ENCODE data around the gene PRM1.

The PRM1 gene

DNA sequence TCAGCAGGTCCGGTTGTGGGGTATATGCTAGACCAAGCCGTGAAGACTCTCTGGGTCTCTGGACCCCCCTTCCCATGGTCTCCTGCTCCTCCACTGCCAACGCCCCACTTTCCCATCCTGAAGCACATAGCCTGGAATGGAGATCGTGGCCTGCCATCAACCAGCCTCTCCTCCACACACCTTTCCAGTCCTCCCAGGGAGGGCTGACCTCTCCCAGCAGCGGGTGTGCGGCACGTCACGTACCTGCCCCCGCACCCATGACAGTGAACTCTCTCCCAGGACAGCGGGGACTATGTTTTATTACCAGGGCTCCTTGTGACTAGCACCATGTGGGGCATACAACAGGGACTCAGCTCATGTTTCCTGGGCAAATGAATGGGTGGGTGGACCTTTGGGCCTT lies 9.5 kb downstream of the PRM1 start:
- DNase-seq, result no peak

DNA sequence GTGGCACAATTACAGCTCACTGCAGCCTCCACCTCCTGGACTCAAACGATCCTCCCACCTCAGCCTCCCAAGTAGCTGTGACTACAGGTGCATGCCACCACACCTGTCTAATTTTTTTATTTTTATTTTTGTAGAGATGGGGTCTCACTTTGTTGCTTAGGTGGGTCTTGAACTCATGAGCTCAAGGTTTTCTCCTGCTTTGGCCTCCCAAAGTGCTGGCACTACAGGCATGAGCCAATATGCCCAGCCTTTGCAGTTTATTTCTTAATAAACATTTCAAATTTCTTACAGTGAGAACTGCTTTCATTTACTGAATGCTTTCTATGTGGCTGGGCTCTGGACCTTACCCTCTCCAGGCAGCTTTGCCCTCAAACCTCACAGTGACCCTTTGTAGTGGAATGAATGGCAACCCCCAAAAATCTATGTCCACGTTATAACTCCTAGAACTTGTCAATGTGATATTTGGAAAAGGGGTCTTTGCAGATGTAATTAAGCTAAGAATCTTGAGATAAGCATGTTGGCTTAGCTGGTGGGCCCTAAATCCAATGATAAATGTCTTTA lies 10.4 kb downstream of the PRM1 start:
- no peak for DNase-seq

DNA sequence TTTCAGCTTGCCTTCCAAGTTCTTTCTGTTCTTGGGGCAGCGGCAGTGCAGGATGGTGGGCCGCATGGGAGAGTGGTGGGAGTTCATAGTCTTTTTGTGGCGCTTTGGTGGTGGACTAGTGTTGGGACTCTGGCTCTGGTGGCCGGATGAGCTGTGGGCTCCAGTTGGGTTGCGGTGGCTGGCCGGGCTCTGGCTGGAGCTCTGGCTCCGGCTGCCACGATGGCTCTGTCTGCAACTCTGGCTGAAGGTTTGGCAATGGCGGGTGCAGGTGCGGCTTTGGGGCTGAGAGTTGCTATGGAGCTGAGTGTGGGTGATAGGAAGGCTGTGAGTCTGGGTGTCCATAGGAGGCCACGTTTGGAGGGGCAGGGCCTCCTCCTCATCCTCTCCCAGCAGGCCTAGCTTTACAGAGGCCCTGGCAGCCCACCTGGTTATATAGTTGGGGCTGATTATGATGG lies 12.2 kb downstream of the PRM1 start, which contains the start of gene TNP2:
TSS of gene TNP2 (minus strand) at position 405 of the 455 bp plus-strand sequence. CDS start at position 342, 63 bp downstream.
- no peak for DNase-seq

DNA sequence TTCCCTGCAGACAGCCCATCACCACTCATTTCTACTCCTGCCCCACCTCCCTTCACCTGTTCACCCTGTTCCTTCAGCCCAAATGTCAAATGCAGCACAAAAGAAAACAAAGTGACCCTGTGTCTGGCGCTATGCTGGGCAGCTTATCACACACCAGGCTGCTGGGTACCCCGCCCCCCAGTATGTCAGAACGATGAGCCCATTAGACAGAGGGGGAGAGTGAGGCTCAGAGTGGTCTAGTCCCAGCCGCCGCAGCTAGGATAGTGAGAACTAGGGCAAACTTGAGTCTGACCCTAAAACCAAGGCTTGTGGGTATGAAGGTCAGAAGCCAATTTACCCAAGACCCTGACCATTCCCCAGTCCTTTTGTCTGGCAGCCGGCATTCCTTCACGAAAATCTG lies 16.0 kb downstream of the PRM1 start:
- no peak for DNase-seq

DNA sequence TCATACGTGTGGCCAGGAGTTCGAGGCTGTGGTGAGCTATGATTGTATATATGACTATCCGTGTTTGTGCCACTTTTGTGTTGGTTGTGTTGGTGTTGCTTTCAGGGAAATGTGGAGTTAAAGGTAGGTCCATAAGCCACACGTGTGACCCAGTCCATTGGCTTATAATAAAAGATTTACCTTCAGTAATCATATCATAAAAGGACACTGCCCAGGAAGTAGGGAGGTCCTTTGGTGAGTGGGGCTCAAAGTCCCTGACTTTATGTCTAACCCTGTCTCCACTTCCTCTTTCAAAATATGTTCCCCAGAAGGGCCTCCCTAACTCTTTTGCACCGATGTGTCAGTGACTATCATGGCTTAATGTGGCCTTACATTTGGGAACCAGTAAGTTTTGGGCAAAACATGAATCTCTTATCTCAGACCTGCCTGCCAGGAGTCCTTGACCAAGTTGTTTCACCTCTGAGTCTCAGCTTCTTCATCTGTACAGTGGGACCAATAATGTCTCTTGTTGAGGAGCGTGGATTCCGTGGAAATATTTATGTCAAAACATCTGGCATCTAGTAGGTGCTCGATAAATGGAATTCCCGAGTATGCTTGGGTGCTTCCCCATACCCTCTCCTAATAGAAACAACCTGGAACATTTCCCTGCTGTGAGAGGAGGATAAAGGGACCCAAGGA lies 16.8 kb downstream of the PRM1 start:
- no peak for DNase-seq

DNA sequence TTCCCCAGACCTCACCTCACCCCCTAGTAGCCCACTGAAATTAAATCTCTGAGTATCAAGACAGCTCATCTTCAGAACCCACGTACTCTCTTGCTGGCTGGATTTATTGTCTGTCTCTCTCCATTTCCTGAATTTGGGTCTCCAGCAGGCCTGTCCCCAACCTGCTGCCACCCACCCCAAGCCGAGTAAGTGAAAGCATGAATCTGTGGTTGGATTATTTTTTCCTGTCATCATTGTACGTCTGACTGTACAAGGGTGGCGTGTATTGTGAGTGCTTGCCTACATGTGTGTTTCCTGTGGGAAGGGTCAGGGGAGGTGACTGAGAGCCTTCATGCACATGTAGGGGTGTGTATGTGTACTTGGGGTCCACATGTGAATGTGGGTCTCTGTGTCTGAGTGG lies 17.4 kb downstream of the PRM1 start:
- peak in 3 of 5 experiments; percentile 41 to 91 (median 43) for DNase-seq

DNA sequence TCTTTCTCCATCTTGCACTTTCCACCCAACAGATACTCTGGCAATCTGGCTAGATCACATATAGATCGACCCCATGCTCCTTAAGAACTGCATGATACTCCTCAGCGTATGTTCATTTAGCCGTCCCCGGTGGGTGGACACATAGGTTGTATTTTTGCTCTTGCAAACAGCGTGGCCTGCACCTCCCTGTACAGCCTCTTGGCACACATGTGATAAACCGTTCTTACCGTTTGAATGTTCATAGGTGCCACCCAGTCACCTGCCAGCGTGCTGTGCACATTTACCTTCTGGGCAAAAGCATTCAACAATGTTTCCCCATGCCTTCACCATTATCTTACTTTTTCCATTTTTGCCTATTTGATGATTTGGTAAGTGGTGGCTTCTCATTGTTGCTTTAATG lies 18.2 kb downstream of the PRM1 start:
- no peak for DNase-seq

DNA sequence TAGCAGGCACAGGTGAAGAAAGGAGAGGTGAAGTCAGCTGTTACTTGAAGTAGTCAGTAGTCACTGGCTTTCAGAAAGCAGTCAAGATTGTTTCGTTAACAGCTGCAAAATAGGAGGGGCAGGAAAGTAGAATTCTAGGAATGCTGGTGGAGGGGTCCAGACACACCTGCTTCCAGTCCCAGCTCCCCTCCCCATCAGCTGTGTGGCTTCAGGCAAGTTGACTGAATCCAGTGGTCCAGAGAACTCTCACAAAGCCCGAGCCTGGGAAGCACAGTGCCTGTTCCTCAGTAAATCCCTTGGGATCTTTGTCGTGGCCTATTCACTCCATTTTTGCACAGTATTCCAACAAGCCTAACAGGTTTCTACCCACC lies 20.5 kb downstream of the PRM1 start:
- no peak for DNase-seq

DNA sequence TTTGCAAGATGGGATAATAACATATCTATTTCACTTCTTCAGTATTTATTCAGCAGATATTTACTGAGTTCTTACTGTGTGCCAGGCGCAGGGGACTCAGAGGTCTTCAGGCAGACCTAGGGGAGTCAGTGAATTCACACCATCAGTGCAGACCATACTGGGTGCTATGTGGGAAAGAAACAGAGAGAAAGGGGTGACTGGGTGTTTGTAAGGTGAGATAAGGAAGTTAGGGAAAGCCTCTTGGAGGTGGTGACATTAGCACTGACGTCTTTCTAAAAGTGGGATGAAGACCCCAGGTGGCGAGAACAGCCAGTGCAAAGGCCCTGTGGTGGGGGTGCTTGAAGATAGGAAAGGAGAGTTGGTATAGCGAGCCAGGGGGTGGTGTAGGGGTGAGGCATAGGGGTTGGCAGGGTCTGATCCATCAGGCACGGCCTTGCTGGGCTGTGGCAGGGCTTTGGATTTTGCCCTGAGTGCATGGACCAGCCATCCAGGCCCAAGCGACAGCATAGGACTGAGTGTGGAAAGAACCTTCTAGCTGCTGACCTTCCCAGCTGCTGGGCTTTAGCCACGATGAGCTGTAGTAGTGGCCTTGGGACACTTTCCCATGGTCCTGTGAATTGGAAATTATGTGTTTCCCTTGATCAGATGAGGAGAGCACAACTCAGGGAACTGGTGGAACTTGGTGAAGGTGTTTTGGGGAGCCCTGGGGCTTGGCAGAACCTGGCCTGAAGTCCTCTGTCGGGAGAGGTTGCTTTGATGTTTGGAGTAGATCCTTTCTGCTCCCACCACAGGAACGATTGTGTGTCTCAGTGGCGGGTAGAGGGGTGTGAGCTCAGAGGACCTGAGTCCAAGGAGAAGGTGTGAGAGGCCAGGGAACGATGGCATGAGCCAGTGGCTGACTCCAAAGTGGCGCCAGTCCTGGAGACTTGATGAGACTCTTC lies 21.2 kb downstream of the PRM1 start:
- no peak for DNase-seq

DNA sequence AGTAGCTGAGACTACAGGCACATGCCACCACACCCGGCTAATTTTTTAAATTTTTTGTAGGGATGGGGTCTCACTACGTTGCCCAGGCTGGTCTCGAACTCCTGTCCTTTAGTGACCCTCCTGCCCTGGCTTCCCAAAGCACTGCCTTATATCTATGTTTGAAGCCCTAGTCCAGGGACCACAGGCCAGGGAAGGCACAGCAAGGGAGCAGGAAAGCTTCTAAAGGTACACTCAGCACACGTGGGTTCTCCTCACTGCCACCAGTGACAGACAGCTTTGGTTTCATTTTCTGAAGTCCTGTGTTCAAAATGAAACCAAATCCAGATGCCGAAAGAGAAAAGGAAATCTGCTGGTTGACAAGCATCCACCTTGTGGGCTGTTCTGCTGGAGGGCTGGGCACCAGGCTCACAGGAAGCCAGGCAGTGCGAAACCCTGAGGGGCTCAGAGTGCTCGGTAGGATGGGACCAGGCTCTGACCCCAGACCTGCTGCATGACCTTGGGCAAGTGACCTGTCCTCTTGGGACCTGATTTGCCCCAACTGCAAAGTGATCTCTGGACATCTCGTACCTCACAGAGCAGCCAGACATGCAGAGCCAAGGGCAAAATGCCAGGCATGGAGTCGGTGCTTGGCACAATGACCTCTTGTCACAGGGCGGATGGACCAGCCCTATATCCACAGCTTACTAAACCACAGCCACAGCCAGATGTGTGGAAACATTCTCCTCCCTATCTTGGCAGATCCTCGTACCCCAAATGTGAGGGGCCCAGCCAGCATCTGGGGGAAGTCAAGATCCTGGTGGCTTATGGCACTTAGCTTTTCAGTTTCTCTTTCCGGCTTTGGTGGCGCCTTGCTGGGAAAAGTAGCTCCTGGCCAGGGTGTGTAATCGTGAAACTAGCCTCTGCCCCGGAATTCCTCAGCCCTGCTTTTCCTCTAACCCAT lies 22.3 kb downstream of the PRM1 start:
- DNase-seq, result peak in 2 of 5 experiments; percentile 42 to 88

DNA sequence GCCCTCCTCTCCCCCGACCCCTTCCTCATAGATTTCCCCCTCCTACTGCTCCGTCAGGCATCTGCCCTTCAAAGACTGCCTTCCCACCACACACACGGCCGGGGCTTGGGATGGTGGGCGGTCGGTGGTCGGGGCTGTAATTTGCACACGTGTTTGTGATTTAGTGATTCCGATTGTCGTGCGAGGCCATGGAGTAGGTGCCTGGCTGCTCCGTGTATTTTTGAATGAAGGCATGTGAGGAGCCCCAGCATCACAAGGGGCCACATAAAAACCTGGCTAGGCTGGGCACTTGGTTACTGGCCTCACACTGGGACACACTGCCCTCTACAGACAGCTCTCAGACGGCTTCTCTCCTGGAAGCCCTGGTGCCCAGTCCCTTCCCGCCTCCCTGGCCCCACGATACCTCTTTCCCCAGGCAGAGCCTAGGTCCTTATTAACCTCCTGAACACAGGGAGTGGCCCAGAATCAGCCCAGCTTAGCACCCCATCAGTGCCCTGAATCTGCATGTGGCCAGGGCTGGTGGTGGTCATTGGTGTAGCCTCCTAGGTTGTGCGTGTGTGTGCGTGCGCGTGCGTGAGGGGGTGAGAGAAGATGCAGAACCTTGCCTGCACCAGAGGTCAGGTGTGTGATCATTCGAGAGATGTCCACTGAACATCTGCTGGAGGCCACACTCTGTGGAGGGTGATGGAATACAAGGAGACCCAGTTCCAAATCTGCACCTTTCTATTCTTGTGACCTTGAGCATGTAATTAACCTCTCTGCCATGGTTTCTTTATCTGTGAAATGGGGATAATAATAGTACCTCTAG lies 23.8 kb downstream of the PRM1 start:
- DNase-seq, result peak in 3 of 5 experiments; percentile 40 to 82 (median 40)

DNA sequence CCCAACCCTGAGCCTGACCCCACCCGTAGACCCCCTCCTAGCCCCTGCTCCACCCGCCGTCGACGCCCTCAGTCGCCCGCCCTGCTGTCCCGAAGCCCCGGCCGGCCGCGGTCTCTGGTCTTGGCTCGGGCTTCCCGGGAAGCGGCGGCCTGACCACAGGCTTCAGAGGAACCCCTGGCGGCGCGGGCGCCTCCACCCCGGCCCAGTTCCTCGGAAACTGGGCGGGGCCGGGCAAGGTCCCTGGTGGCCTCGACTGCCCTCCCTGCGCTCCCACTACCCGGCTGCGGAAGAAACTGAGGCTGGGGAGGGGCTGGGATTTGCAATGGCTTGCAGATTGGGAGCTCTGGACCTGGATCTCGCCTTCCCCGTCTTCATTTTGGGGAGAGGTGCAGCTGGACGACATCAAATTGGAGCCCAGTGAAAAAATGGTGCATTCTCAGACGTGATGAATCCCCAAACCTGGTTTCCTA lies 24.4 kb downstream of the PRM1 start:
- DNase-seq, result peak in 1 of 5 experiments; percentile 75

DNA sequence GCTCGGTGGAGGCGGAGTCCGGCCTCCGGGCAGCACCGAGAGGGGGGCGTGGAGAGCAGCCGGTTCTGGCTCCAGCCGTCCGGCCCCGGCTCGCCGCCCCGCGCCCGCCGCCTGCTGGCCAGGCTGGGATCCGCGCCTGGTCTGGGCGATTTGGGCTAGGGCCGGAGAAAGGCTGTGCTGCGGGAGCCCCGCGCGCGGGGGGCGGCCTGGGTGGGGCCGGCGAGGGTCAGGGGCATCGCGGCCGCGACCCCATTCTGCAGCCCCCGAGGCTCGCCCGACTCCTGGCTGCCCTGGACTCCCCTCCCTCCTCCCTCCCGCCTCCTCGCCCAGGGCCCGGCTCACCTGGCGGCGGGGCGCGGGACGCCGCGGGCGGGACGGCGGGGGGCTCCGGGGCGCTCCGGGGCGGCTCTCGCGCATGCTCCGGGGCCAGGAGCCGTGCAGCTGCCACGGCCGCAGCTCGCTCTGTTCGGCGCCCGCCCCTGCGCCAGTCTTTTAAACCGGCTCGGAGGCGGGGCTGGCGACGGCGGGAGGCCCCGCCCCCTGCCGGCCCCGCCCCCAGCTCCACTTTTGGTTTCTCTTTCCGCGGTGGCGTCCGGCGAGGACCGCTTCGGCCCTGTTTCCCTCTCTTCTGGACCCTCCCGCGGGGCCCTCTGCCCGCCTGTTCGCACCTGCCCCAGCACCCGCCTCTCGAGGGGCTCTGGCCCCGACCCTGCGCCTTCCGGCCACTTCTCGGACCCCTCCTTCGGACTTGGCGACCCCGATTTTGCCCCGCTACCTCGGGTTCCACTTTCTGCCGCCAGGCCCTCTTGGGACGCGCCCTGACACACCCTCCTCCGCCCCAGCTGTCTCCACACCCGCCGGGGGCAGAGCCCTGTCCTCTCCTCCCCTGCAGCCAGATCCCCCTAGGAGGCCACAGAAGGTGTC lies 25.1 kb downstream of the PRM1 start, which contains the start of gene SOCS1:
TSS of gene SOCS1 (minus strand) at position 468 of the 924 bp plus-strand sequence. CDS start 726 bp downstream, outside the sequence.
- peak; percentile 77 to 93 (median 83) for DNase-seq

DNA sequence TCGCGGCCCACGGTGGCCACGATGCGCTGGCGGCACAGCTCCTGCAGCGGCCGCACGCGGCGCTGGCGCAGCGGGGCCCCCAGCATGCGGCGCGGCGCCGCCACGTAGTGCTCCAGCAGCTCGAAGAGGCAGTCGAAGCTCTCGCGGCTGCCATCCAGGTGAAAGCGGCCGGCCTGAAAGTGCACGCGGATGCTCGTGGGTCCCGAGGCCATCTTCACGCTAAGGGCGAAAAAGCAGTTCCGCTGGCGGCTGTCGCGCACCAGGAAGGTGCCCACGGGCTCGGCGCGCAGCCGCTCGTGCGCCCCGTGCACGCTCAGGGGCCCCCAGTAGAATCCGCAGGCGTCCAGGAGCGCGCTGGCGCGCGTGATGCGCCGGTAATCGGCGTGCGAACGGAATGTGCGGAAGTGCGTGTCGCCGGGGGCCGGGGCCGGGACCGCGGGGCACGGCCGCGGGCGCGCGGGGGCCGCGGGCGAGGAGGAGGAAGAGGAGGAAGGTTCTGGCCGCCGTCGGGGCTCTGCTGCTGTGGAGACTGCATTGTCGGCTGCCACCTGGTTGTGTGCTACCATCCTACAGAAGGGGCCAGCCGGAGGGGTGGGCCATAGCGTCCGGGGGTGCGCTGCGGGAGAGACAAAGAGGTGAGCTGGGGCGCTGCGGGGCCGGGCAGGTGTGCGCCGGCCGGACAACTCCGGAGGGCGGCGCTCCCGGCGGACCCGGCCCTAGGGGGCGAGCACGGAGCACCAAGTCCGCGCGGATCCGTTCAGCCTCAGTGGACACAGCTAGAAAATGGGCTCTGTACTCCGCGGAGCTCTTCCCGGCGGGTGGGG lies 26.0 kb downstream of the PRM1 start:
- peak in 4 of 5 experiments; percentile 30 to 84 (median 64) for DNase-seq

DNA sequence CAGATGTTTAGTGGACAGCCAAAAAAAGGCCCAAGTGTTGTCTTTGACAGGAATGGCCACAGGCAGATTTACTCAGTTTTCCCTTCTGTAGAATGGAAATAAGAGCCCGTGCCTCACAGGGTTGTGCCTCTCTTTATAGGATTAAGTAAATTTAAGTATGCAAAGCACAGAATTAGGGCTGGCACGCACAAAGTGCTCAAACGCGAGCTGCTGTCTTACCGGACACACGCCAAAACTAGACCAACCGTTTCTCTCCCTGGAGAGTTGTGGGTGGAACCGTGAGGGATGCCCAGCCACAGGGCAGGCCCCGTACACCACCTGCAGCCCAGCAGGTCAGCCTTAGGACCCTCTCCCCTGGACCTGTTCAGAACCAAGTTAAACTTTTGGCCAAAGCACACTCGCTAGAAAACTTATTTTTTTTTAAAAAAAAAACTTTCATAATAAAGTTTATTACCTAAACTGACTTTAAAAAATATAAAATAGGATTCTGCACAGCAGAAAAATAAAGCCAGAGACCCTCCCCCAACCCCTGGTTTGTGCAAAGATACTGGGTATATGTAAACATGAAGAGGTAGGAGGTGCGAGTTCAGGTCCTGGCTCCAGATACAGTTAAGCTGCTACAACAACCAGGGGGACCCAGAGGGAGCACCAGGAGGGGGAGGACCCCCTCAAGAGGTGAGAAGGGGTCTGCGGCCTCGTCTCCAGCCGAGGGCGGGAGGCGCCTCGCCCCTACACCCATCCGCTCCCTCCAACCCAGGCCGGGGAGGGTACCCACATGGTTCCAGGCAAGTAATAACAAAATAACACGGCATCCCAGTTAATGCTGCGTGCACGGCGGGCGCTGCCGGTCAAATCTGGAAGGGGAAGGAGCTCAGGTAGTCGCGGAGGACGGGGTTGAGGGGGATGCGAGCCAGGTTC lies 26.9 kb downstream of the PRM1 start:
- peak in 1 of 5 experiments; percentile 44 for DNase-seq

DNA sequence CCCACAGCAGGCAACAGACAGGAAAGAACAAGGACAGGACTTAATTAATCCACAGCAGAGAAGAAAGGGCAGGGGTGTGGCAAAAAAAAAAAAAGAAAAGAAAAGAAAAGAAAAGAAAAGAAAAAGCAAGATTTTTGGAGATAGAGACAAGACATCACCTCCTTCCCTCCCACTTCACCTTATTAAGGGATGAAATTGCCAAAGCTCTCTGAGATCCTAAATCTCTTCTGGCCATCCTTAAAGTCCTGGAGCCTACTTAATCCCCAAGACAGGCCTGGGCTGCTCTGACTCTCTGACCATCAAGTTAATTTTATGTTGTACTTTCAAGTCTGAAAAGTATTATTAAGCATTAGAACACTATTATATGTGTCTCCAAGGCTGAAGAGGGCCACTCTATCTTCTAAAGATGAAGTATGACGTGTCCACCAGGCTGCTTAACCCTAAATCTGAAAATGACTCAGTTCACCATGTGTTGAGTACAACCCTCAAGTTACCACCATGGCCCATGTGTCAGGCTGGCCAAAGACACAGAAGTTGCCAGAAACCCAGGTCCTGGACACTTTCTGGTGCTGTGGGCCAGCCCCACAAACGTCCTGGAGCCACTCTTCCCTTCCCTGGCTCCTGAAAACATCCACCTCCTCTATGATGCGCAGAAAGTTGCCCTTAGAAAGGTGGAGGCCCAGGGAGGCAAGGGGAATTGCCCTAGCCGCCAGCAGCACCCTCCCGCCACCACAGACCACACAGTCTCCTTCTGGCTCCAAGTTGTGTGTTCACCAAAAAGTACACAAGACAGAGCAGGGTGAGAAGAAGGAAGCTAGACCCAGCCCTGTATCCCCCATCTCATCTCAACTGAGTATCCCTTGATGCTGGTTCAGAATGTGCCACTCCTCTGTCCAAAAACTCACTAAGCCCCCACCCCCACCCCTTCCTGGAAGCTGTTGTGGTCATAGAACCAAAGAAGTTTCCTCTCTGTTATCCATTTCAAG lies 27.8 kb downstream of the PRM1 start:
- DNase-seq, result peak in 4 of 5 experiments; percentile 31 to 80 (median 48)
